K562 (cell line): ENCODE measurements around the gene ODAD2. TPM values are rescaled to one million over a fixed set of nuclear protein-coding genes. Genes with fewer than 3 reads are reported as not detected.
"Not testable (repeated sequence)": the region's sequence is repeated elsewhere in the genome, so short reads cannot be mapped to it uniquely, and the experiment has no call there.

ENCODE experiments used
- ATAC-seq: fragments of 200-7000 bp; cut with Tn5 transposase; 3 replicates; pipeline ENCODE4 v1.9.1; 2020; ENCODE audit warnings: moderate library complexity
- BruUV-seq: library from RNA; stranded (reverse); fragments of 400-500 nt; replicated peaks from 2 replicates; lab custom pipeline; 2021; lab: Mats Ljungman, UMichigan
- CTCF ChIA-PET: fragments of 300-600 bp; formaldehyde crosslinking; extraction: SDS; loops from one replicate; lab custom pipeline; 2021; ENCODE audit warnings: low intra/inter-chr PET ratio; lab: Yijun Ruan, JAX
- POLR2A ChIA-PET: fragments of 300-600, 350-650 bp; sonication (Branson Sonifier 250); formaldehyde crosslinking; extraction: SDS; loops from one replicate; lab custom pipeline; 2021; ENCODE audit warnings: antibody characterized with exemption, inconsistent platforms; lab: Yijun Ruan, JAX
- DNase-seq, 4 experiments: peaks; one replicate each; pipeline versions ENCODE4 v3.0.0 to v3.0.0-alpha.2; 2011 to 2018; ENCODE audit warnings: low spot score in 3 of 4, mixed read lengths in 3 of 4; ENCODE audit errors: extremely low read depth in 1 of 4
- FAIRE-seq: peaks from 2 replicates; lab custom pipeline; 2011; peaks lifted over from hg19 to GRCh38; lab: Jason Lieb, UNC
- H2AFZ ChIP-seq: 2 replicates; pipeline ENCODE4 v1.6.0; 2011; ENCODE audit warnings: low read depth, low read length, control low read depth, inconsistent platforms
- H3K27ac ChIP-seq: fragments of 200-600 bp; 3 replicates; pipeline ENCODE4 v1.8.0; 2011; ENCODE audit warnings: low read depth, mild to moderate bottlenecking, control low read depth, inconsistent platforms, low read length, moderate library complexity, mixed read lengths; ENCODE audit errors: extremely low read depth
- H3K27me3 ChIP-seq, 2 experiments: fragments of 300-600 bp in 1 of 2; 2 replicates in 1 of 2; 3 replicates in 1 of 2; pipeline versions ENCODE4 v1.6.0 to v1.8.0; 2011; ENCODE audit warnings: inconsistent platforms in 2 of 2, low read length in 2 of 2, mild to moderate bottlenecking in 1 of 2, mixed read lengths in 1 of 2, moderate library complexity in 1 of 2; ENCODE audit not compliant: control insufficient read depth in 2 of 2, insufficient read depth in 2 of 2
- H3K36me3 ChIP-seq: fragments of 300-600 bp; 3 replicates; pipeline ENCODE4 v1.8.0; 2011; ENCODE audit warnings: mild to moderate bottlenecking, low read length, inconsistent platforms; ENCODE audit not compliant: control insufficient read depth, insufficient read depth
- H3K4me1 ChIP-seq, 2 experiments: fragments of 200-600 bp in 1 of 2; replicated peaks in 1 of 2; 2 replicates in 1 of 2; 3 replicates in 1 of 2; pipeline versions ENCODE4 v1.5.1 to v1.8.0; 2011; ENCODE audit warnings: inconsistent platforms in 2 of 2, low read length in 2 of 2, mild to moderate bottlenecking in 1 of 2, mixed read lengths in 1 of 2, moderate library complexity in 1 of 2; ENCODE audit not compliant: control insufficient read depth in 2 of 2, insufficient read depth in 2 of 2
- H3K4me2 ChIP-seq: 2 replicates; pipeline ENCODE4 v1.6.1; 2011; ENCODE audit warnings: low read length, control low read depth, inconsistent platforms, mixed read lengths; ENCODE audit not compliant: insufficient read depth
- H3K4me3 ChIP-seq: fragments of 200-600 bp; sonication (generic), shearing (Covaris generic); 2 replicates; pipeline ENCODE4 v1.5.1; 2016; ENCODE audit warnings: control low read depth, inconsistent platforms
- H3K79me2 ChIP-seq: fragments of 200-600 bp; 3 replicates; pipeline ENCODE4 v1.8.0; 2011; ENCODE audit warnings: low read length, inconsistent platforms; ENCODE audit not compliant: control insufficient read depth, insufficient read depth
- H3K9ac ChIP-seq, 2 experiments: 2 replicates each; pipeline versions ENCODE4 v1.6.0 to v1.6.1; 2011; ENCODE audit warnings: low read depth in 2 of 2, low read length in 2 of 2, control low read depth in 1 of 2, inconsistent platforms in 1 of 2, mild to moderate bottlenecking in 1 of 2, mixed read lengths in 1 of 2; ENCODE audit not compliant: insufficient read depth in 1 of 2
- H3K9me1 ChIP-seq: one replicate; pipeline ENCODE4 v1.6.0; 2011; ENCODE audit warnings: inconsistent platforms, mild to moderate bottlenecking, low read length, moderate library complexity; ENCODE audit not compliant: control insufficient read depth, insufficient read depth
- H3K9me3 ChIP-seq: replicated peaks from 2 replicates; pipeline ENCODE4 v1.5.1; 2011; ENCODE audit warnings: low read depth, low read length, inconsistent platforms; ENCODE audit not compliant: control insufficient read depth, insufficient read depth
- H4K20me1 ChIP-seq: replicated peaks from 2 replicates; pipeline ENCODE4 v1.6.1; 2011; ENCODE audit warnings: low read length, inconsistent platforms, mixed read lengths; ENCODE audit not compliant: control insufficient read depth, insufficient read depth
- ARID3A ChIP-seq: IDR thresholded peaks from 2 replicates; pipeline ENCODE4 v1.6.1; 2012; ENCODE audit warnings: low read depth, low read length, improper control_type of control experiment, borderline replicate concordance
- DMBX1 ChIP-seq: fragments of 250-450 bp; sonication (Bioruptor Pico); IDR thresholded peaks from 2 replicates; pipeline ENCODE4 v1.8.0; 2022; ENCODE audit warnings: inconsistent platforms, mild to moderate bottlenecking, moderate library complexity, borderline replicate concordance
- FOXM1 ChIP-seq, 2 experiments: fragments of 450-650 bp in 1 of 2; sonication (generic) in 1 of 2; formaldehyde crosslinking in 1 of 2; IDR thresholded peaks; 2 replicates each; pipeline versions ENCODE4 v1.6.1 to v1.9.0; 2017 to 2022; ENCODE audit warnings: low read depth in 2 of 2, mild to moderate bottlenecking in 2 of 2, missing genetic modification reagents in 1 of 2, moderate library complexity in 1 of 2
- GATA2 ChIP-seq: sonication (generic); formaldehyde crosslinking; IDR thresholded peaks from 2 replicates; pipeline ENCODE4 v1.4.0; 2020; ENCODE audit warnings: mild to moderate bottlenecking, missing genetic modification reagents
- HSF4 ChIP-seq: fragments of 250-450 bp; sonication (Bioruptor Pico); IDR thresholded peaks from 2 replicates; pipeline ENCODE4 v2.1.2; 2022; ENCODE audit warnings: mild to moderate bottlenecking, moderate library complexity, borderline replicate concordance
- LEF1 ChIP-seq: fragments of 450-650 bp; IDR thresholded peaks from 2 replicates; pipeline ENCODE4 v1.6.1; 2016; ENCODE audit warnings: mild to moderate bottlenecking
- MCM7 ChIP-seq, 2 experiments: fragments of 450-650 bp; IDR thresholded peaks; 2 replicates each; pipeline ENCODE4 v1.6.1; 2016 to 2018
- MTA3 ChIP-seq: fragments of 450-650 bp; formaldehyde crosslinking; IDR thresholded peaks from 2 replicates; pipeline ENCODE4 v1.6.1; 2017; ENCODE audit warnings: mild to moderate bottlenecking, borderline replicate concordance
- NR3C1 ChIP-seq: sonication (generic); formaldehyde crosslinking; IDR thresholded peaks from 2 replicates; pipeline ENCODE4 v1.8.1; 2022; ENCODE audit warnings: missing genetic modification reagents
- SAFB2 ChIP-seq: fragments of 200-400 bp; formaldehyde crosslinking; IDR thresholded peaks from 2 replicates; pipeline ENCODE4 v1.6.1; 2018; ENCODE audit warnings: borderline replicate concordance, low read length, low read depth, moderate library complexity; ENCODE audit not compliant: severe bottlenecking
- SMARCA4 ChIP-seq: fragments of 450-650 bp; IDR thresholded peaks from 2 replicates; pipeline ENCODE4 v1.6.1; 2016
- TAF7 ChIP-seq: fragments of 450-650 bp; IDR thresholded peaks from 2 replicates; pipeline ENCODE4 v1.6.1; 2016; ENCODE audit warnings: missing genetic modification characterization, missing compliant biosample characterization
- ZNF217 ChIP-seq: sonication (generic); formaldehyde crosslinking; IDR thresholded peaks from 2 replicates; pipeline ENCODE4 v1.8.0; 2022; ENCODE audit warnings: mild to moderate bottlenecking, missing genetic modification reagents
- ZNF232 ChIP-seq: sonication (generic); formaldehyde crosslinking; IDR thresholded peaks from 2 replicates; pipeline ENCODE4 v1.8.0; 2022; ENCODE audit warnings: mild to moderate bottlenecking, missing genetic modification reagents
- ZNF253 ChIP-seq: fragments of 250-450 bp; sonication (Bioruptor Pico); conservative IDR thresholded peaks from 2 replicates; pipeline ENCODE4 v1.6.1; 2021; ENCODE audit warnings: mild to moderate bottlenecking
- WGBS: fragments of 100-300 bp; shearing (Covaris generic); methylation state at CpG from one replicate; pipeline ENCODE4 v1.1.6; 2016; ENCODE audit warnings: low coverage, mixed read lengths; ENCODE audit not compliant: insufficient coverage; ENCODE audit errors: missing lambda C conversion rate; 5-methylcytosine and 5-hydroxymethylcytosine counted together
- in situ Hi-C: fragments of 300-500 bp; cut with MboI; formaldehyde crosslinking; loops from 4 replicates; pipeline ENCODE4 v1.15.0; 2018; ENCODE audit warnings: inconsistent platforms, mixed read lengths
- intact Hi-C: fragments of 100-400 bp; cut with micrococcal nuclease; formaldehyde crosslinking; loops from 2 replicates; pipeline ENCODE4 v1.14.2; 2022
- polyA plus RNA-seq, 8 experiments: library from polyadenylated mRNA; depleted of rRNA in 4 of 8; stranded (reverse) in 5 of 8; unstranded in 3 of 8; fragments of >200 nt; fragmentation: Nextera tagmentation in 2 of 8; fragmentation: Illumina TruSeq in 1 of 8; extraction: Ambion mirVana in 2 of 8; extraction: Trizol in 1 of 8; gene quantifications; 2 replicates each; pipeline versions ENCODE4 v1.2.1 to v1.2.3, GENCODE V29; 2011 to 2014; ENCODE audit warnings: inconsistent platforms in 1 of 8, missing spikeins in 1 of 8
- total RNA-seq, 7 experiments: library from RNA; depleted of rRNA in 6 of 7; stranded (reverse); fragments of >200 nt in 6 of 7; fragmentation: Illumina TruSeq in 2 of 7; extraction: Trizol in 2 of 7; gene quantifications; 2 replicates each; pipeline versions ENCODE4 v1.2.1 to v1.2.3, GENCODE V29; 2011 to 2021; ENCODE audit warnings: low replicate concordance in 1 of 7

The ODAD2 gene
- total and polyA plus RNA-seq, 9 of the 15 experiments (the other 6 are each of a cell fraction or from before 2014, with no cell fraction given) = not detected

GRCh38 chr10:27959093-27959715 lies 39.7 kb downstream of the ODAD2 start (continued):
- no peak for TF ChIP-seq MTA3
- no peak for TF ChIP-seq FOXM1 (IDR thresholded peaks at IDR 0.05; ENCODE audit: low read depth)
- TF ChIP-seq FOXM1 (CRISPR knock-in tag; IDR thresholded peaks at IDR 0.05; ENCODE audit: low read depth) = no peak

- H4K20me1 ChIP-seq, BruUV-seq, ATAC-seq, CTCF ChIA-PET, POLR2A ChIA-PET, H3K4me1 ChIP-seq, H3K36me3 ChIP-seq, H3K4me3 ChIP-seq, intact Hi-C loops, FAIRE-seq, DNase-seq, H3K9me3 ChIP-seq, in situ Hi-C loops, H3K4me2 ChIP-seq, H3K9ac ChIP-seq, H2AFZ ChIP-seq, H3K9me1 ChIP-seq, H3K27me3 ChIP-seq, H3K27ac ChIP-seq, H3K79me2 ChIP-seq: not testable (repeated sequence)
- 0% methylated on average over 3 of the region's 3 CpGs for WGBS
Measured at GRCh38 chr10:27958383-27958782, 40.5 kb downstream of the ODAD2 start.

GRCh38 chr10:27950242-27950564 lies 48.7 kb downstream of the ODAD2 start:
- DNase-seq = no peak
- POLR2A ChIA-PET = no interaction called here
- no peak overlapping the region for H2AFZ ChIP-seq
- no peaks in the 10 kb centered on the region for H3K9me1 ChIP-seq
- in situ Hi-C loops = no loop called here
- no peak for FAIRE-seq
- no peak overlapping the region for H3K4me2 ChIP-seq
- no peak for ATAC-seq
- 0% methylated on average over 2 of the region's 2 CpGs for WGBS
- H3K27me3 ChIP-seq = no peaks in the 10 kb centered on the region; a peak in 1 of 5 replicates
- intact Hi-C loops = no loop called here
- no peaks in the 10 kb centered on the region for H3K79me2 ChIP-seq
- CTCF ChIA-PET = no interaction called here
- no peaks in the 10 kb centered on the region for H4K20me1 ChIP-seq
- H3K4me3 ChIP-seq = no peak overlapping the region
- no peaks in the 10 kb centered on the region for H3K36me3 ChIP-seq
- no TSS peak for BruUV-seq
- no peak overlapping the region for H3K27ac ChIP-seq
- H3K9me3 ChIP-seq = no peaks in the 10 kb centered on the region
- no peaks in the 10 kb centered on the region for H3K4me1 ChIP-seq
- H3K9ac ChIP-seq = no peak overlapping the region
- TF ChIP-seq ARID3A (no peak), SMARCA4 (no peak), DMBX1 (no peak), SAFB2 (no peak), ZNF217 (no peak), MCM7 (IDR thresholded peaks at IDR 0.05) (no peak), ZNF232 (CRISPR knock-in tag) (no peak), HSF4 (CRISPR knock-in tag) (no peak), NR3C1 (no peak), TAF7 (tag) (no peak), GATA2 (CRISPR knock-in tag) (no peak), LEF1 (no peak), ZNF253 (CRISPR knock-in tag) (no peak)
